Activated CD4-positive, alpha-beta T cell treated with anti-CD3 and anti-CD28 coated beads for 1 hour (primary cell): ENCODE data around the gene TPPP.
A peak's percentile ranks its signal among the peaks of the same experiment; 100 is the strongest.

Experiments used
- DNase-seq: peaks from one replicate; pipeline ENCODE4 v3.0.0-alpha.2; 2020

The TPPP gene

GRCh38 chr5:676699-677076 is 16.5 kb downstream of the TPPP start:
- no peak for DNase-seq

- peak; percentile 5 for DNase-seq
Observed at GRCh38 chr5:675871-676698, 17.1 kb downstream of the TPPP start.

DNA sequence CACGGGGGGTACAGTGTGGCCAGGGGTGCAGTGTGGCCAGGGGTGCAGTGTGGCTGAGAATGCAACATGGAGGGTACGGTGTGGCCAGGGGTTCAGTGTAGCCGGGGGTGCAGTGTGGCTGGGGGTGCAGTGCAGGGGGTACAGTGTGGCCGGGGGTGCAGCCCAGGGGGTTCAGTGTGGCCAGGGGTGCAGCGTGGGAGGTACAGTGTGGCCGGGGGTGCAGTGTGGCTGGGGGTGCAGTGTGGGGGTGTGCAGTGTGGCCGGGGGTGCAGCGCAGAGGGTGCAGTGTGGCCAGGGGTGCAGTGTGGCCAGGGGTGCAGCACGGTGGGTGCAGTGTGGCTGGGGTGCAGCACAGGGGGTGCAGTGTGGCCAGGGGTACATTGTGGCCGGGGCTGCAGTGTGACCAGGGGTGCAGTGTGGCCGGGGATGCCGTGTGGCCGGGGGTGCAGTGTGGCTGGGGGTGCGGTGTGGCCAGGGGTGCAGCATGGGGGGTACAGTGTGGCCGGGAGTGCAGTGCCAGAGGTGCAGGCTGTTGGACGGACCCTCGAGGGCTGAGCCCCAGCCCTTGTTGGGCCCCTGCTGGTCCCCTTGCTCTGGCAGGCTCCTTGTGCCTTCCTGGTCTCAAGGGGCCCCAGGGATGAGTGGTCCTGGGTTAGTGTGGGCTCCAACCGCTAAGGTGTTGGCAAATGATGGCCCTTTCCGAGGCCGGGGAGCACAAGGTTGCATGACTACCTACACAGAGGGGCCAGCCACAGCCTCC is 17.9 kb downstream of the TPPP start:
- no peak for DNase-seq

DNA sequence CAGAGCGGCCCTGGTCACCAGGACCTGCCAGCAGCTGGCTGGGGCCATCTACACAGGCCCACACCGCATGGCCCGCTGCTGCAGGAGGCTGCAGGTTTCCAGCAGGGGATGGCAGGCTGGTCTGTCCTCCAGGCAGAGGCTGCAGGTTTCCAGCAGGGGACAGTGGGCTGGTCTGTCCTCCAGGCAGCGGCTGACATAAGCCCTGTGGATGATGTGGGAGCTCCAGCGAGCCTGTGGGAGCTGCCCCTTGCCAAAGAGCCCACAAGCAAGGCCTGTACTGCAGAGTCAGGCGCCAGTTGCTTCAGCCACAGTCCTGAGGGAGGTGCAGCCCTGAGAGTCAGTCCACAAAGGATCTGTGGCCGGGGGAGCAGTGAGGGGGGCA is 18.5 kb downstream of the TPPP start:
- DNase-seq = no peak

DNA sequence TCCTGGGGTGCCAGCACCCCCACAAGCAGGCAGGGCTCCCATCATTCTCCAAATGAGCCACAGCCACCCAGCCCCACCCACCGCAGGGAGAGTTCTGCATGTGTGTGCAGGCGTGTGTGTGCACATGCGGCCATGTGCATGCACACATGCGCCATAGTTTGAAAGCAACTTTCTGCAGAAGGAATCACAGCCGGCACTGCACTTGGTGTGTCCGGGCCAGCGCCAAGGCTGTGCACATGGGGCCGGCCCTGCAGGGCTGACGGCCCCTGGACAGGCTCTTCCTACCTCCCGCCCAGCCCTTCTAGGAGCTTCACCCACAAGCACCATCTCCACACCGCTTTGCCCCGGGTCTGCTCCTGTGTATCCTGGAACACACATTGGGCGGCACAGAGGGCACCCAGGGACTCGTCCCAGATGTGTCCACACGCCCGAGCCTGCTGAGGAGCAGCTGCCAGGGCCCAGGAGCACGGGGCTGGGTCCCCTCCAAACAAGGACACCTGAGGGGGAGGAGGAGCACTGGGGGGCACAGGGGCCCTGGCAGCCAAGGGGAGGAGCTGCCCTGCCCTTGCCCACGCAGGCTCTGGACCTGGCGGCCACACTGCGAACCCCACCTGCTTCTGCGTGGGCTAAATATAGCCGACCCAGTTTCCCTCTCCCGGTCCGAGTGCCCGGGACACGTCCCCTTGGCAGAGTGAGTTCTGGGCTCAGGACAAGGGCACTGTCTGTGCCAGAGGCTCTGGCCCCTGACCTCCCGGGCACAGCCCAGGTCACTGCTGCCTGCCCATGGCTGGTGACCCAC is 19.1 kb downstream of the TPPP start:
- DNase-seq = no peak

- DNase-seq = no peak
Observed at GRCh38 chr5:673161-673830, 19.9 kb downstream of the TPPP start.

GRCh38 chr5:672329-673160 is 20.6 kb downstream of the TPPP start:
- DNase-seq = peak; percentile 64

DNA sequence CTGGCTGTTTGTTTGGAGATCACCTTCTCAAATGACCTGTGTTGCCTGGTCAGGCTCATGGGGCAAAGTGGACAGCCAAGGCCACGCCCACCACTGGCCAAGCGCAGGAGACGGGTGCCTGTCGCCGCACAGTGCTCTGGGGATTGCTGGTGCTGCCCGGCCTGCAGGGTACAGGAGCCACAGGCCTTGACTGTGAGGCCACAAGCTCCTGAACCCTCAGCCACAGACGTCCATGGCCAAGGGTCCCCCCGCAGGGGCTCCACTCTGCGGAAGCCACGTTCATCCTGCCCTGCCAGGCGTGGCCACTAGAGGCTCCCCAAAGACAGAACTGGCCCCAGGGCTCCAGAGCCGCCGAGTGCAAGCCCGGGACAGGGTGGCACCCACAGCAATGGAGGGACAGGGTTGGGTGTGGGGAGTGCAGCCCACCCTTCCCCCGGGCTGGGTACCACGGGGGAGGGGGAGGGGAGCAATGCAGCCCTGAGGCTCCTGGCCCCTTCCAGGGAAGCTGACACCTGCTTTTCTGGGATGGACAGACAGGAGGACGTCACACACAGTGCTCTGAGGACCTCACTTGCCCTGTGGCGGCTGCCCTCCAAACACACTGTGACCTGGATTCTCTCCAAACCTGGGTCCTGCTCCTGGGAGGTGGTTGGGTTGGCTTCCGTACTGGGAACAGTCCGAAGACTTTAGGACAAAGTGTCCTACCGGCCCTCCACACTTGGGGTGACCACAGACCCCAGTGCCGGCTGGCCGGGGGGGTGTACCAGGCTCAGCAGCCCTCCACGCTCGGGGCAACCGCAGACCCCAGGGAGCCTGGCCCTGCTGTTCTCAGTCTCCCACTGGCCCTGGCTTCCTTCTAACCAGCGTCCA is 21.5 kb downstream of the TPPP start:
- peak; percentile 58 for DNase-seq

DNA sequence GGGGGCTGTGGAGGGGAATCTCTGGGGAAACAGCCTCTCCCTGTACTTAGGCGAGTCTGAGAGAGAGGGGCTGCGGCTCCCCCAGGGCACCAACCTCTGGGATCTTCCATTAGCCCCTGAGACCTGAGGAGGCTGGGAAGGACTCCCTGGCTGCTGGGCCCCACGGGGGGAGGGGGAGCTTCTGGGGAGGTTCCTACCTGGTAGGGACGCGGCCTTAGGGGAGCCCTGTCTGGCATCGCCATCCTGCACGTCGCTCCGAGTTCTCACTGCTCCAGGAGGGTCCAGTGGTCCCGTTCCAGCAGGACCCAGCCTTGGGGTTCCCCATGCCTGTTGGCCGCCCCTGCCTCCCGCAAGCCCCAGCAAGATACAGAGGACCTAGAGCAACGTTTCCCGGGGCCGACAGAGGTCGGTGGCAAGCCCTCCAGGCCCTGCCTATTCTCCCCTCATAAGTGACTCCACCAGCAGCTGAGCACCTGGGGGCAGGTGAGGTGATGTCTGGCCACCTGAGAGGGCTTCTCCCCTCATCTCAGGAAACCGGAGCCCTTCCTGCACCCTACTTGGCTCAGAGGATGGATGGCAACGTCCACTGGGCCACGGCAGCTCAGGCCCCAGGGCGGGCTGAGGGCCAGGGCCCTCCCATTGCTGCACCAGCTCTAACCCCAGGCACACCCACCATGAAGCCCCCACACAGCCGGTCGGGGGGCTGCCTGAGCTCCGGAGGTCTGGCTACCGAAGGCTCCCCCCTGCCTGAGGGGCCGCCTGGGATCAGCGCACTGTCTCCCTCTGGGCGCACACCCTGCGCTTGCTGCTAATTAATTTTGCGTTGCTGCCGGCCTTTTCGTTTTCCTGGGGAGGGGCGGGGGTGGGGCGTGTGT is 22.5 kb downstream of the TPPP start:
- no peak for DNase-seq

- DNase-seq = no peak
Observed at GRCh38 chr5:669842-670395, 23.2 kb downstream of the TPPP start.

DNA sequence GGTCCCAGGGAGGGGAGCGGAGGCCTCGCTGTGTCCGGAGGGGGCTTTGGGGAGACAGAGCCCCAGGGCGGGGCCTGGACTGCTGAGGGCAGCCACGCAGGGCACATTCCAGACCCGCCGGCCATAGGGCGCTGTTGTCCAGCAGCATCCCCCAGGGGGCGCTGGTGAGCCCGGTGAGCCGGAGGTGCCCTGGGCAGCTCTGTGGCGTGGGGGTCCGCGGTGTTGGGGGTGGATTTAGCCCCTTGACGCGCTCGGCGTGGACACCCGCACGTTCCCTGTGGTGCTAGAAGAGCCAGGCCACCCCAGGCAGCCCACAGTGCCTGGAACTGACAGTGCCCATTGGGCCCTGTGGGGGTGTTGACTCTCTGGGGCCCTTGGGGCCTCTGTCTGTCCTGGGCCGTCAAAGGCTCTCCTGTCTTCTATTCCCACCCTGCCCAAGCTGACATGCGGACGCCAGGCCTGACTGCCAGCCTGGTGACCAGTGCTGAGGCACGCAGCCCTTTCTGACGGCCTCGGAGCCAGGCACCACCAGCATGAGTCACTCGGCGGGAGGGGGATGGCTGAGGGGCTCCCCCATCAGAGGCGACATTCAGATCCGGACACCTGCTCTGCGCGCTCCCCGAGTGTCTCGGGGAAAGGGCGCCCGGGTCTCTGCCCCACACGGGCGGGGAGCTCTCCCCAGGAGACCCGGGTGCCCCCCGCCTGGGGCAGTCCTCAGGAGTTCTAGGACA is 23.9 kb downstream of the TPPP start:
- DNase-seq = no peak

GRCh38 chr5:668283-668995 is 24.7 kb downstream of the TPPP start:
- DNase-seq = no peak

DNA sequence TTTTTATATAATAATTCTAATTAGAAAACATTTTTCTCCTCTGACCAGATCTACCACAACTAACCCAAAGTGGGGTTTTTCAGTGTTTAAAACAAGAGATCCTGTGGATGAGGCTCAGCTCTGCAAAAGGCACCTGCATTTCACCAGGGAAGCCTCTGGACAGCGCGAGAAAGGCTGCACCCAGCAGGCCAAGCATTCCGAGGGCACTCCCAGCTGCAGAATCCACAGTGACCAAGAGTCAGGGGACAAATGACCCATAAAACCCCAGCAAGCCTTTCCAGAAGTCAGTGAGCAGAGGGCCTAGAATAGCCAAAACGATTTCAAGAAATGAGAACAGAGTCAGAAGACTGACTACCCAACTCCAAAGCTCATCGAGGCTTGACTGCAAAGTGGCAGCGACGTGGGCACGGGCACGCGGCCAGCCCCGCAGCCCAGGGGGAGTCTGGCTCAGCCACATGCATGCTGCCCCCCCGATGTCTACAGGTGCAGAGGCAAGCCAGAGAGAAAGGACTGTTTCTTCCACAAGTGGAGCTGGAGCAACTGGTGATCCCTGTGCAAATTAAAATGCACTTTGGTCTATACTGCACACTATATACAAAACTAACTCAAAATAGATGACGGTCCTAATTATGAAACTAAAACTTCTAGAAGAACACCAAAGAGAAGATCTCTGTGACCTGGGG is 26.2 kb downstream of the TPPP start:
- DNase-seq = no peak

DNA sequence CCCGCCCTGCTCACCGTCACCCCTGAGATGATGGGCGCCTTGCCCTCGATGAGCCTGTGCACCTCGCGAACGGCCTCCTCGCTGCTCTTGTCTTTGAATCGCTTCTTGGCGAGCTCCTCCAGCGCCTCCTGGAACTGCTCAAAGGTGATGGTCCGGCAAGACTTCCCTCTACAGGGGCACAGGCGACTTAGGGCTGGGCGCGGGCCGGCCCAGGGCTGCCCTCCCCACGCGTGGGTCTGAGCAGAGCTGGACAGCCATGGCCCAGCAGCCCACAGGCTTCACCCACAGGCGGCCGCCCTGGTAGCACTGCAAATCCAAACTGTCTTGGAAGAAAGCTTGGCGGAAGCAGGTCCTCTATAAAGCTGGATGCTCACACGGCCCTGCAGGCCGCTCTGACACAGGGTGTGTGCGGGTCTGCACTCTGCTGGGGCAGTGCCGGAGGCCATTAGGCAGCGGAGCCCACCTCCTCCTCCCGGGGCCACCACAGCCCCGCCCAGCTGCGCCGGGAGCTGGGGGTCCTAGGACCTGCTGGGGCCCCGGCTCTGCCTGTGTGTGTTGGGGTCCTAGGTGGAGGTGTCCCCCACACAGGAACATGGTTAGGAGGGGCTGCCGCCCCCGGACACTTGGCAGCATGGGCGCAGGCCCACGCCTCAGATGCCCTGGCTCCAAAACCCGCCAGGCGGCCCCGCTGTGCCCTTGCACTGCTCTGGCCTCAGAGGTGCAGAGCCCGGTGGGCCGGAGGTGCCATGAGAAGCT is 27.0 kb downstream of the TPPP start:
- no peak for DNase-seq

DNA sequence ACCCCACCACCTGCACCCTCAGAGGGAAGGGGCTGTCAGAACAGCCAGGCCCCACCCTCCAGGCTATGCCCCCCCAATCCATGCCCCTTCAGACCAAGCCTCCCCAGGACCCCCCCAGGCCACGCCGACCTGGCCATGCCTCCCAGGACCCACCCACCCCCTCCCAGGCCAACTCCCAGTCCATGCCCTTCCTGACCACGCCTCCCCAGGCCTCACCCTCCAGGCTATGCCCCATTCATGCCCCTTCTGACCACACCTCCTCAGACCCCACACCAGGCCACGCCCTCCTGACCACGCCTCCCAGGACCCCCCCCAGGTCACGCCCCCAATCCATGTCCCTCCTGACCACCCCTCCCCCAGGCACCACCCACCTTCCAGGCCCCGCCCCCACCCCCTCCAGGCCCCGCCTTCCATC is 27.6 kb downstream of the TPPP start:
- no peak for DNase-seq

GRCh38 chr5:664994-665360 is 28.2 kb downstream of the TPPP start:
- no peak for DNase-seq
